Activated CD4-positive, alpha-beta memory T cell treated with anti-CD3 and anti-CD28 coated beads, Interleukin-2, amount 10 ng/mL, durations not matched to agents 7 days and 5 days (primary cell): Measurements from ENCODE around the gene WTIP. TPM values are rescaled to one million over a fixed set of nuclear protein-coding genes. Genes with fewer than 3 reads are reported as not detected.

ENCODE experiments used
- CTCF ChIA-PET: fragments of 350-600 bp; sonication (Branson Sonifier 250); formaldehyde crosslinking; loops from one replicate; lab custom pipeline; 2021; ENCODE audit warnings: antibody characterized with exemption, inconsistent platforms; lab: Charles Lee
- POLR2A ChIA-PET: fragments of 350-600 bp; sonication (Branson Sonifier 250); formaldehyde crosslinking; loops from one replicate; lab custom pipeline; 2021; ENCODE audit warnings: antibody characterized with exemption; lab: Charles Lee
- DNase-seq: peaks from one replicate; pipeline ENCODE4 v3.0.0-alpha.2; 2020
- H3K27ac Mint-ChIP-seq: one replicate; pipeline ENCODE4 v1.8.0; 2021; ENCODE audit warnings: mild to moderate bottlenecking, mixed read lengths
- H3K27me3 Mint-ChIP-seq: one replicate; pipeline ENCODE4 v1.8.0; 2021; ENCODE audit warnings: mixed read lengths
- H3K36me3 Mint-ChIP-seq: one replicate; pipeline ENCODE4 v1.8.0; 2021; ENCODE audit warnings: low read depth, mixed read lengths
- H3K4me1 Mint-ChIP-seq: one replicate; pipeline ENCODE4 v1.8.0; 2021; ENCODE audit warnings: mixed read lengths
- H3K4me3 Mint-ChIP-seq: one replicate; pipeline ENCODE4 v1.8.0; 2021; ENCODE audit warnings: mild to moderate bottlenecking, mixed read lengths
- H3K9me3 Mint-ChIP-seq: one replicate; pipeline ENCODE4 v1.8.0; 2021; ENCODE audit warnings: mixed read lengths
- total RNA-seq, 2 experiments: library from RNA; stranded (reverse); gene quantifications; one replicate each; pipeline ENCODE4 v1.2.3, GENCODE V29; 2021

The WTIP gene
- total RNA-seq, 2 experiments from 2014 or later: 0.55 to 0.85 TPM

DNA sequence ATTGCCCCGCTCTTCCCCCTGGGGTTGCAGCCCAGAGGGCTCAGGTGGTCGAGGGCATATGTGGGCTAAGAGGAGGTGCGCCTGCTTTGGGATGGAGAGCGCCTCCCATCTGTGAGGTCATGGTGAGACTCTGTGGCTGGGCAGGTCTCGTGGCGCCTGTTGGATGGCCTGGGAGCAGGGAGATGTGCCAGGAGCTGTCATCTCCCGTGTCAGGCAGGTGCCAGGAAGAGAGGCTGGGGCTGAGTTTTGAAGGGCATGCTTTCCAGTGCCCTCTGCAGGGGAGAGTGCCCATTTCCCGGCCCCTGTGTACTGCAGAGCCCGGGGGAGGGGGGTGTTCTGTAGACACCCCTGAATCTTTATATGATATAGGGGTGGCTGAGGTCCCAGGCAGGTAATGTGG, 2.8 kb downstream of the WTIP start:
- Mint-ChIP-seq H3K4me1 (peaks cover 7% of the 10 kb centered on the region), H3K27ac (no peak overlapping the region), H3K27me3 (peaks cover 45% of the 10 kb centered on the region), H3K4me3 (no peak overlapping the region), H3K36me3 (peaks cover 3% of the 10 kb centered on the region), H3K9me3 (no peaks in the 10 kb centered on the region)
- ChIA-PET POLR2A (no interaction called here), CTCF (no interaction called here)
- DNase-seq: no peak

DNA sequence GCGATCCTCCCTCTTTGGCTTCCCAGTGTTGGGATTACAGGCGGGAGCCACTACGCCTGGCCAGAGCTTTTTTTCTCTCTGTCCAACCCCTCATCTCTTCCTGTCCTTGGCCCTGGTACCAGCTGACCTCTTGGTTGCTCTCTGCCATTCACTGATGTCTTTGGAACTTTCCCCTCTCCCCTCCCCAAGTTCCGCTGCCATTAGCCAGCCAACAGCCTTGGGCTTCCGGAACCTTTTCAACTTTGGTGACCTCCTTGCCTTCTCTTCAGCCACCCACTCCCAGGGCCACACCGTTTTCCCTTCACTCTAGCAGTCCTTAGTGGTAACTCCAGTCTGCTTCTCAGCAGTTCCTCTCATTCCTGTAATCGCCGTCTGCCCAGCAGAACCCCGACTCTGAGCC, 4.3 kb downstream of the WTIP start:
- ChIA-PET POLR2A (no interaction called here), CTCF (no interaction called here)
- H3K36me3 Mint-ChIP-seq: peaks cover 3% of the 10 kb centered on the region
- H3K4me3 Mint-ChIP-seq: no peak overlapping the region
- peaks cover 7% of the 10 kb centered on the region for H3K4me1 Mint-ChIP-seq
- no peak overlapping the region for H3K27ac Mint-ChIP-seq
- DNase-seq: no peak
- H3K9me3 Mint-ChIP-seq: no peaks in the 10 kb centered on the region
- H3K27me3 Mint-ChIP-seq: peaks cover 33% of the 10 kb centered on the region

DNA sequence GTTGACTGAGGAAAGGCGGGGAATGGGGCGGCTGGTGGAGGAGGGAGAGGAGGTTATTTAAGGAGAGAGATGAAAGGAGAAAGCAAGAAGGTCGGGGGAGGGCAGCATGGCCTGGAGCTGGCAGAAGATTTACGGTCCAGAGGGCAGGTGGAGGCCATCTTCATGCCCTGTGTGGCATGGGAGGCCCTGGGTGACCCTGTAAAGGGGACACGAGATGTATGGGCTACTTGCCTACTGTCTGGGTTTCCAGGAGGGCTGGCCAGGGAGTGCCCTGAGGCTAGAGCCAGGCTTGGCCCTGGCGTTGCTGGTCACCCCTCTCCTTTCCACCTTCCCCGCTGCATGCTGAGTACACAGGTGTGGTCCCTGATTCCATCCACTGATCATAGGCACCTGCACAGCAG, 6.1 kb downstream of the WTIP start:
- POLR2A ChIA-PET: no interaction called here
- Mint-ChIP-seq H3K4me1 (peaks cover 6% of the 10 kb centered on the region), H3K36me3 (peaks cover 3% of the 10 kb centered on the region), H3K9me3 (no peaks in the 10 kb centered on the region), H3K27ac (no peak overlapping the region), H3K4me3 (no peak overlapping the region), H3K27me3 (peaks cover 29% of the 10 kb centered on the region)
- DNase-seq: no peak
- CTCF ChIA-PET: no interaction called here

DNA sequence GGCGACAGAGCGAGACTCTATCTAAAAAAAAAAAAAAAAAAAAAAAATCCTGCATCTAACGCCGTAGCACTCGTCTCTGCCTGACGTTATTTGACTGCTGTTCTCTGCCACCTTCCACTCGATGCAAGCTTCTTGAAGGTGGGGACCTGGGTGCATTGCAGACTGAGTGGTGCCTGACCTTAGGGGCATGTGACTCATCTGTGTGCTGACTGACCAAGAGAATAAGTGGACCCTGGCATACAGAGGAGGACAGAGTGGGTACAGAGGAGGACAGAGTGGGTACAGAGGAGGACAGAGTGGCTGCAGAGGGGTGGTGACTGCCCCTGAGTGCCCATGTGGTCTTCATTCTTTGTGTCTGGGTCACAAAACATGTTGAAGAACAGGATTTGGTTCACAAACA, 7.6 kb downstream of the WTIP start:
- POLR2A ChIA-PET: no interaction called here
- CTCF ChIA-PET: no interaction called here
- Mint-ChIP-seq H3K27me3 (peaks cover 16% of the 10 kb centered on the region), H3K36me3 (no peaks in the 10 kb centered on the region), H3K9me3 (no peaks in the 10 kb centered on the region), H3K27ac (no peak overlapping the region), H3K4me3 (no peak overlapping the region), H3K4me1 (no peaks in the 10 kb centered on the region)
- no peak for DNase-seq

DNA sequence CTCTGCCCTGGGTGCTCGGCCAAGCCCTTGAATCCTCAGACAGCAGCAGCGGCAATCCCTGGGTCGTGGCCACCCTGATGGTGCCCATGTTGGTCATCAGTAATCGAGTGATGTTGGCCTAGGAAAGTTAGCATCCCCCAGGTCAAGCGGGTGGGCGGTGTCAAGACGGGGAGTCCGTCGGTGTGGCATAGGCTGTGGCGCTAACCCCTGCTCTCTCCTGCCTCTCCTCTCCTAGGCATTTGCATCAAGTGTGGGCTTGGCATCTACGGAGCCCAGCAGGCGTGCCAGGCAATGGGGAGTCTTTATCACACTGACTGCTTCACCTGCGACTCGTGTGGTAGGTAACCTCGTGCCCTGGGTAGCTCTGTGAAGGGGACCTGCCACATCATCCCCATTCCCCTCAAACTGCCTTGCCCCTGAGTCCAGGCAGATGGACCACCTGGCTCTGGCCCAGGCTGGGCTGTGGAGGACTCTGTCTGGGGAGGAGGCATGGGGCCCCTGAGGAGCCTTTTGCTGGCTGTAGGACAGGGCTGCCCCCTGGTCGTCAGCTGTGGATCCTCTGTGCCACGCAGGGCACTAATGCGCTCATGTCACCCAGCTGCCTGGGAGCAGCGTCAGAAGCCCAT, 8.7 kb downstream of the WTIP start:
- no peak for DNase-seq
- H3K4me1 Mint-ChIP-seq: no peaks in the 10 kb centered on the region
- H3K9me3 Mint-ChIP-seq: no peaks in the 10 kb centered on the region
- CTCF ChIA-PET: no interaction called here
- POLR2A ChIA-PET: no interaction called here
- no peaks in the 10 kb centered on the region for H3K36me3 Mint-ChIP-seq
- peaks cover 10% of the 10 kb centered on the region for H3K27me3 Mint-ChIP-seq
- no peak overlapping the region for H3K27ac Mint-ChIP-seq
- no peak overlapping the region for H3K4me3 Mint-ChIP-seq

DNA sequence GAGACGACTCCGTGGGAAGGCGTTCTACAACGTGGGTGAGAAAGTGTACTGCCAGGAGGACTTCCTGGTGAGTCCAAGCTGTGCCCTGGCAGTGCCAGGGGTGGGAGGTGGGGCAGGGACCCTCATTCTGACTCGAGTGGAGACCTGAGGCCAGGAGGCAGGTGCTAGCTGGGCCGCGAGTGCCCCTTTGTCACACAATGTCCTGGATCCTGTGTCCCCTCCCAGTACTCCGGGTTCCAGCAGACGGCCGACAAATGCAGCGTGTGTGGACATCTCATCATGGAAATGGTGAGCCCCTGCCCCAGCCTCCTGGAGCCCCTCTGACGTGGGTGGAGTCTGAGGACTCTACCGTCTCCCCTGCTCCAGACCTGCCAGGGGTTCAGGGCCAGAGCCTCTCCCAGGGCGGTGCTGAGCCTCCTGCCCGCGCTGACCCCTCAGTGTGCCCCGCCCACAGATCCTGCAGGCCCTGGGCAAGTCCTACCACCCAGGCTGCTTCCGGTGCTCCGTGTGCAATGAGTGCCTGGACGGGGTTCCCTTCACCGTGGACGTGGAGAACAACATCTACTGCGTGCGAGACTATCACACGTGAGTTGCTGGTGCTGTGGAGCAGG, 11.6 kb downstream of the WTIP start:
- Mint-ChIP-seq H3K27ac (no peak overlapping the region), H3K4me3 (no peak overlapping the region), H3K27me3 (no peaks in the 10 kb centered on the region), H3K9me3 (no peaks in the 10 kb centered on the region), H3K4me1 (peaks cover under 1% of the 10 kb centered on the region), H3K36me3 (no peaks in the 10 kb centered on the region)
- no peak for DNase-seq
- CTCF ChIA-PET: no interaction called here
- POLR2A ChIA-PET: no interaction called here

DNA sequence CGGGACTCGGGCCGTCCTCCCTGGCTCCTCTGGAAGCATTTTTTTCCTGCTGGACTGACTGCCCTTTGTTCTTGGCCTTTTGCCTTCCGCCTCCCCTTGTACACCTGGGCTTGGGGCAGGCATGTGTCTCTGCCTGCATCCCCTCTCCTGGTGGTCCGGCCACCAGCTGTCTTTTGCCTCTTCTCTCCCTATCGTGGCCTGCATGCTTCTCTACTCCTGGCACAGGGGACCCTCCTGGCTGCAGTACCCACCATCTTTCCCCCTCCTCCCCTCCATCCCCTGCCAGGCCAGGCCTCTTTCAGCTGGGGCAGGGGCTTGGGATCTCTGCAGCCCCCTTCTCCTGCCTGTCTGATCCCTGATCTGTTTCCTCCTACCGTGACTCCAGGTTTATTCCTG, 12.1 kb downstream of the WTIP start:
- peaks cover 4% of the 10 kb centered on the region for H3K4me1 Mint-ChIP-seq
- H3K27ac Mint-ChIP-seq: no peak overlapping the region
- no peaks in the 10 kb centered on the region for H3K9me3 Mint-ChIP-seq
- H3K36me3 Mint-ChIP-seq: no peaks in the 10 kb centered on the region
- H3K4me3 Mint-ChIP-seq: no peak overlapping the region
- no peak for DNase-seq
- H3K27me3 Mint-ChIP-seq: no peaks in the 10 kb centered on the region
- POLR2A ChIA-PET: no interaction called here
- CTCF ChIA-PET: no interaction called here

DNA sequence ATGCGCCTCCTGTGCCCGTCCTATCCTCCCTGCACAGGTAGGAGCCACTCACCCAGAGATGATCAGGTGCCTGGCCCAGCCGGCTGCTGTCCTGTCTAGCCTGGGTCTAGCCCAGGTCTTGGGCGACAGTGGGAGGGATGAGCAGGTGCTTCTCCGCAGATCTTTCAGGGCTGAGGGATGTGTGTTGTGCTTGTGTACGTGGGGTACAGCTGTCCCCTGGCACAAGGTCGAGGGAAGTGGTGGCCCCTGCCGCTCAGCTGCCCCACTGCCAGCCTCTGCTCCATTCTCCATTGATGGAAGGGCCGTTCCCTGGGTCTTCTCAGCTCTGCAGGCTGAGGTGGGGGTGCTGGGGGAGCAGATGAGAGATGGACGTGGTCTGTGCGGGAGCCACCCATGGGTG, 13.0 kb downstream of the WTIP start:
- Mint-ChIP-seq H3K4me1 (peaks cover 5% of the 10 kb centered on the region), H3K9me3 (no peaks in the 10 kb centered on the region), H3K4me3 (no peak overlapping the region), H3K36me3 (no peaks in the 10 kb centered on the region), H3K27ac (no peak overlapping the region), H3K27me3 (peaks cover 3% of the 10 kb centered on the region)
- POLR2A ChIA-PET: no interaction called here
- CTCF ChIA-PET: no interaction called here
- no peak for DNase-seq

DNA sequence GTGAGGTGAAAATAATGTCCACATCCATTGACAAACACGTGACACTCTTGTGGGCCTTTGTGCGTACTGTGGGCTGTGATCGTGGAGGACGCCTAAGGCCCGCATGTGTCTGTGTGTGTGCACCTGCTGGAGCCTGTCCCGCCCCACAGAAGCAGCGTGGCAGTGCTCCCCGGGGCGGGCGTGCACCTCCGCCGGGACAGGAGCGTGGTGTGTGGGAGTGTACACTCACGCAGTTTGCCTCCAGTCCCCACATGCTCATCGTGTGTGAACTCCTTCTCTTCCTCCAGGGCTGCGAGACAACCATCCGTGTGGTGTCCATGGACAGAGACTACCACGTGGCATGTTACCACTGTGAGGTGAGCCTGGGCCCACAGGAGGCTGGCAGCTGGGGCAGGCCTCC, 13.9 kb downstream of the WTIP start:
- POLR2A ChIA-PET: no interaction called here
- no peak overlapping the region for H3K27ac Mint-ChIP-seq
- CTCF ChIA-PET: no interaction called here
- no peaks in the 10 kb centered on the region for H3K9me3 Mint-ChIP-seq
- no peaks in the 10 kb centered on the region for H3K36me3 Mint-ChIP-seq
- peaks cover 9% of the 10 kb centered on the region for H3K4me1 Mint-ChIP-seq
- peaks cover 7% of the 10 kb centered on the region for H3K27me3 Mint-ChIP-seq
- no peak for DNase-seq
- H3K4me3 Mint-ChIP-seq: no peak overlapping the region

DNA sequence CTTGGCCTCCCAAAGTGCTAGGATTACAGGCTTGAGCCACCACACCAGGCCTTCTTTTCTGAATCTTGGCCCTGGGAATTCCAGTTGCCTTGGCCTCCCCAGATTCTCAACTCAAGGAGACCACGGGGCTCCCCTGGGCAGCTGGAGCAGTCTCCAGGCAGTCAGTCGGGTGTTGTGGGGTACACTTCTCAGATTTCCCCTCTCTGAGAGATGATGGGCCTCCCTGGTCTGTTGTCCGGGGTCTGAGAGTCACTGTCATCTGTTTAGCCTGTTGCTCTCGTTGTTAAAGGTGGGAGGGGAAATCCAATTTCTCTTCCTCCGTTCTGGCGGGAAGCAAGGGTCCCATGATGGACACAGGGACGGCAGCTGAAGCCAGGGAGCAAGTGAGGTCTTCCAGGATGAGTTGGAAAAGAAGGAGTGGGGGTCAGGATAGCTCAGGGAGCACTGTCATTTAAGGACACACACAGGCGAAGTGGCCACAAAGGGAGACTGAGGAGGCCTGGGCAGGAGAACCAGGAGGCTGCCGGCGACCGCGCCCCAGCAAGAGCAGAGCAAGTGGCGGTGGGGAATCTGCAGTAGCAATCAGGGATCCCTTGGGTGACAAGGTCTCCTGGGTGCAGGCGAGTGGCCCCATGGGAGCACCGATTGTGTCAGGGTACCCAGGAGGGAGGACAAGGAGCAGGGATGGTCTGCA, 15.7 kb downstream of the WTIP start:
- H3K27ac Mint-ChIP-seq: no peak overlapping the region
- CTCF ChIA-PET: interaction anchor here (0.6 kb wide), 1 partner anchor 1357 kb away, joined by 3 read pairs; no protein-coding TSS in a partner anchor

DNA sequence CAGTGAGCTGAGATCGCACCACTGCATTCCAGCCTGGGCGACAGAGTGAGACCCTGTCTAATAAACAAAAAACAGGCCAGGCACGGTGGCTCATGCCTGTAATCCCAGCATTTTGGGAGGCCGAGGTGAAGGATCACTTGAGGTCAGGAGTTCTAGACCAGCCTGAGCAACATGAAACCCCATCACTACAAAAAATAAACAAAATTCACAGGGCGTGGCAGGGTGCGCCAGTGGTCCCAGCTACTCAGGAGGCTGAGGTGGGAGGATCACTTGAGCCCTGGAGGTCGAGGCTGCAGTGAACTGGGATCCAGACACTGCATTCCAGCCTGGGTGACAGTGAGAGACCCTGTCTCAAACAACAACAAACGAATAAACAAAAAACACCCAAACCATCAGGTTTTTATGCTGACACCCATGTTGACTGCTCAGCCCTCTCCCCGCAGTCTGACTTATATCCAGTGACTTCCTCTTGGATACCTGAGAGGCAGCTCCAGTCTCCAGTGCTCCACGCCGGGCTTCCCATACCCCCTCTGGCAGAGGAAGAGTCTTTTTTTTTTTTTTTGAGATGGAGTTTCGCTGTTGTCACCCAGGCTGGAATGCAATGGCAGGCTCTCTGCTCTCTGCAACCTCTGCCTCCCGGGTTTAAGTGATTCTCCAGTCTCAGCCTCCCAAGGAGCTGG, 17.7 kb downstream of the WTIP start:
- Mint-ChIP-seq H3K27ac (no peak overlapping the region), H3K4me3 (no peak overlapping the region), H3K4me1 (peaks cover 16% of the 10 kb centered on the region), H3K9me3 (no peaks in the 10 kb centered on the region), H3K27me3 (peaks cover 14% of the 10 kb centered on the region), H3K36me3 (no peaks in the 10 kb centered on the region)
- ChIA-PET POLR2A (no interaction called here), CTCF (interaction anchor here (2.4 kb wide), 1 partner anchor 214 kb away, joined by 7 read pairs; no protein-coding TSS in a partner anchor)
- DNase-seq: no peak

More for the DNA sequence above, 15.7 kb downstream of the WTIP start:
- H3K36me3 Mint-ChIP-seq: no peaks in the 10 kb centered on the region
- H3K4me3 Mint-ChIP-seq: no peak overlapping the region
- H3K4me1 Mint-ChIP-seq: peaks cover 16% of the 10 kb centered on the region
- DNase-seq: no peak
- POLR2A ChIA-PET: no interaction called here
- H3K27me3 Mint-ChIP-seq: peaks cover 14% of the 10 kb centered on the region
- no peaks in the 10 kb centered on the region for H3K9me3 Mint-ChIP-seq

DNA sequence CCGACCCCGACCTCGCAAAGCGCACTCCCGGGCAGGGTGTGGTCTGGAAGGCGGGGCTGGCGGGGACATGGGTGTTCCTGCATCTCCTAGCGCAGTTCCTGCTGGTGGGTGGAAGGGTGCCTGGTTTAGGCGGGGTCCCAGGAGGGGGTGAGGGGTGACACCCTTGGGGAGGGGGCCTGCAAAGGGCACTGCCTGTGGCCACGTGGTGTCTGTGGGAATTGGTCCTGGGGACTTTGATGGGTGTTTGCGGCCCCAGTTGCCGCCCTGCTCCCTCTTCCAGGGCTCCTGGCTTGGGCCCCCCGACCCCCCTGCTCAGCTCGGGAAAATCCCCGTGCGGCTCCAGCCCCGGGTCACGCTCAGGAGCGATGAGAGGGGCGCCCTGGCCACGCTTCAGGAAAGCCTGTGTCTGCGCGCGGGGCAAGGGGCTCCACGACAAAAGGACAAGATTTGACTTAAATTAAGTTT, 19.1 kb downstream of the WTIP start:
- DNase-seq: no peak
- ChIA-PET CTCF (interaction anchor here (2.4 kb wide), 1 partner anchor 212 kb away, joined by 7 read pairs; no protein-coding TSS in a partner anchor), POLR2A (no interaction called here)
- H3K27ac Mint-ChIP-seq: no peak overlapping the region
- peaks cover 16% of the 10 kb centered on the region for H3K4me1 Mint-ChIP-seq
- no peak overlapping the region for H3K4me3 Mint-ChIP-seq
- H3K9me3 Mint-ChIP-seq: no peaks in the 10 kb centered on the region
- H3K36me3 Mint-ChIP-seq: no peaks in the 10 kb centered on the region
- peaks cover 14% of the 10 kb centered on the region for H3K27me3 Mint-ChIP-seq
